SU-DHL-6 (cell line): ENCODE data around the gene PDE4D.

Source experiments
- EZH2phosphoT487 ChIP-seq: fragments of 200-600 bp; sonication (generic), shearing (Covaris generic); conservative IDR thresholded peaks from 2 replicates; pipeline ENCODE4 v1.6.1; 2018; ENCODE audit warnings: mild to moderate bottlenecking, antibody characterized with exemption, low read length, moderate library complexity, mixed read lengths
- TF ChIP-seq, protein P1 (sequence below): fragments of 200-600 bp; sonication (generic); IDR thresholded peaks from one replicate; pipeline ENCODE4 v1.5.1; 2017; ENCODE audit warnings: antibody characterized with exemption, mild to moderate bottlenecking, low read length, moderate library complexity; ENCODE audit not compliant: insufficient read depth, poor library complexity, severe bottlenecking

- TF ChIP-seq, protein P1, sequence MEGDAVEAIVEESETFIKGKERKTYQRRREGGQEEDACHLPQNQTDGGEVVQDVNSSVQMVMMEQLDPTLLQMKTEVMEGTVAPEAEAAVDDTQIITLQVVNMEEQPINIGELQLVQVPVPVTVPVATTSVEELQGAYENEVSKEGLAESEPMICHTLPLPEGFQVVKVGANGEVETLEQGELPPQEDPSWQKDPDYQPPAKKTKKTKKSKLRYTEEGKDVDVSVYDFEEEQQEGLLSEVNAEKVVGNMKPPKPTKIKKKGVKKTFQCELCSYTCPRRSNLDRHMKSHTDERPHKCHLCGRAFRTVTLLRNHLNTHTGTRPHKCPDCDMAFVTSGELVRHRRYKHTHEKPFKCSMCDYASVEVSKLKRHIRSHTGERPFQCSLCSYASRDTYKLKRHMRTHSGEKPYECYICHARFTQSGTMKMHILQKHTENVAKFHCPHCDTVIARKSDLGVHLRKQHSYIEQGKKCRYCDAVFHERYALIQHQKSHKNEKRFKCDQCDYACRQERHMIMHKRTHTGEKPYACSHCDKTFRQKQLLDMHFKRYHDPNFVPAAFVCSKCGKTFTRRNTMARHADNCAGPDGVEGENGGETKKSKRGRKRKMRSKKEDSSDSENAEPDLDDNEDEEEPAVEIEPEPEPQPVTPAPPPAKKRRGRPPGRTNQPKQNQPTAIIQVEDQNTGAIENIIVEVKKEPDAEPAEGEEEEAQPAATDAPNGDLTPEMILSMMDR = no peak
- no peak for TF ChIP-seq EZH2phosphoT487
Observed at GRCh38 chr5:59065554-59065953, 828.0 kb downstream of the PDE4D start.
